HEK293 (cell line): ENCODE data around the gene GRIP1.
A peak's percentile ranks its signal among the peaks of the same experiment; 100 is the strongest.

ENCODE experiments used
- CTCF ChIA-PET: fragments of 350-600 bp; formaldehyde crosslinking; extraction: SDS; loops from one replicate; lab custom pipeline; 2021; ENCODE audit warnings: antibody characterized with exemption; lab: Yijun Ruan, JAX
- POLR2A ChIA-PET: fragments of 300-600 bp; formaldehyde crosslinking; extraction: SDS; loops from one replicate; lab custom pipeline; 2020; ENCODE audit warnings: antibody characterized with exemption, inconsistent platforms; lab: Yijun Ruan, JAX
- H3K27ac ChIP-seq: fragments of 200-500 bp; sonication (Bioruptor generic); 2 replicates; pipeline ENCODE4 v1.5.1; 2014; ENCODE audit warnings: low read depth, low read length, control low read depth, inconsistent platforms; ENCODE audit errors: extremely low read depth
- H3K36me3 ChIP-seq, 2 experiments: fragments of 200-500 bp in 1 of 2; sonication (Bioruptor generic) in 1 of 2; 1 replicate in 1 of 2; 2 replicates in 1 of 2; pipeline ENCODE4 v1.5.1; 2014 to 2017; ENCODE audit warnings: inconsistent platforms in 2 of 2, low read length in 2 of 2; ENCODE audit not compliant: control insufficient read depth in 2 of 2, insufficient read depth in 1 of 2
- H3K4me1 ChIP-seq: fragments of 200-500 bp; sonication (Bioruptor generic); 2 replicates; pipeline ENCODE4 v1.5.1; 2014; ENCODE audit warnings: mild to moderate bottlenecking, low read length, inconsistent platforms; ENCODE audit not compliant: control insufficient read depth, insufficient read depth
- H3K4me3 ChIP-seq: 2 replicates; pipeline ENCODE4 v1.5.1; 2011; ENCODE audit warnings: low read depth, mild to moderate bottlenecking, control low read depth, low read length, moderate library complexity
- H3K9me3 ChIP-seq: fragments of 200-500 bp; sonication (Bioruptor generic); 2 replicates; pipeline ENCODE4 v1.5.1; 2014; ENCODE audit warnings: low read depth, low read length, inconsistent platforms; ENCODE audit not compliant: control insufficient read depth, insufficient read depth
- GLI4 ChIP-seq: fragments of 450-650 bp; formaldehyde crosslinking; IDR thresholded peaks from 2 replicates; pipeline ENCODE4 v1.5.1; 2016; ENCODE audit warnings: missing biosample characterization, missing genetic modification characterization
- KLF16 ChIP-seq: fragments of 450-650 bp; formaldehyde crosslinking; IDR thresholded peaks from 2 replicates; pipeline ENCODE4 v1.5.1; 2017; ENCODE audit warnings: missing biosample characterization, missing genetic modification characterization
- KLF9 ChIP-seq: fragments of 450-650 bp; formaldehyde crosslinking; IDR thresholded peaks from 2 replicates; pipeline ENCODE4 v1.5.1; 2016; ENCODE audit warnings: missing biosample characterization, missing genetic modification characterization, low read depth
- SCRT2 ChIP-seq: fragments of 450-650 bp; formaldehyde crosslinking; IDR thresholded peaks from 2 replicates; pipeline ENCODE4 v1.5.1; 2016; ENCODE audit warnings: missing biosample characterization, missing genetic modification characterization
- ZBTB8A ChIP-seq: fragments of 450-650 bp; formaldehyde crosslinking; IDR thresholded peaks from 2 replicates; pipeline ENCODE4 v1.5.1; 2016; ENCODE audit warnings: missing biosample characterization, missing genetic modification characterization
- ZNF157 ChIP-seq: fragments of 450-650 bp; formaldehyde crosslinking; IDR thresholded peaks from 2 replicates; pipeline ENCODE4 v1.5.1; 2016; ENCODE audit warnings: missing biosample characterization, missing genetic modification characterization
- ZNF19 ChIP-seq: fragments of 450-650 bp; formaldehyde crosslinking; IDR thresholded peaks from 2 replicates; pipeline ENCODE4; 2016; ENCODE audit warnings: missing biosample characterization, missing genetic modification characterization, low read depth
- ZNF214 ChIP-seq: fragments of 450-650 bp; formaldehyde crosslinking; IDR thresholded peaks from 2 replicates; pipeline ENCODE4 v1.5.1; 2017; ENCODE audit warnings: missing biosample characterization, mild to moderate bottlenecking, missing genetic modification characterization, borderline replicate concordance
- ZNF350 ChIP-seq: fragments of 450-650 bp; formaldehyde crosslinking; IDR thresholded peaks from 2 replicates; pipeline ENCODE4 v1.5.0; 2017; ENCODE audit warnings: missing biosample characterization, mild to moderate bottlenecking, missing genetic modification characterization
- ZNF404 ChIP-seq: fragments of 450-650 bp; formaldehyde crosslinking; IDR thresholded peaks from 2 replicates; pipeline ENCODE4 v1.5.1; 2017; ENCODE audit warnings: missing biosample characterization, missing genetic modification characterization
- ZNF514 ChIP-seq: fragments of 450-650 bp; formaldehyde crosslinking; IDR thresholded peaks from 2 replicates; pipeline ENCODE4 v1.5.1; 2016; ENCODE audit warnings: missing biosample characterization, missing genetic modification characterization
- ZNF561 ChIP-seq: fragments of 450-650 bp; IDR thresholded peaks from 2 replicates; pipeline ENCODE4 v1.5.1; 2018; ENCODE audit warnings: missing biosample characterization, missing genetic modification characterization, borderline replicate concordance
- ZNF596 ChIP-seq: fragments of 450-650 bp; IDR thresholded peaks from 2 replicates; pipeline ENCODE4 v1.5.0; 2018; ENCODE audit warnings: missing biosample characterization, mild to moderate bottlenecking, missing genetic modification characterization, moderate library complexity
- ZNF600 ChIP-seq: fragments of 450-650 bp; formaldehyde crosslinking; IDR thresholded peaks from 2 replicates; pipeline ENCODE4 v1.5.1; 2016; ENCODE audit warnings: missing biosample characterization, missing genetic modification characterization
- ZNF664 ChIP-seq: fragments of 450-650 bp; formaldehyde crosslinking; IDR thresholded peaks from 2 replicates; pipeline ENCODE4 v1.5.1; 2016; ENCODE audit warnings: missing biosample characterization, missing genetic modification characterization
- ZNF701 ChIP-seq: fragments of 450-650 bp; formaldehyde crosslinking; IDR thresholded peaks from 2 replicates; pipeline ENCODE4 v1.5.1; 2016; ENCODE audit warnings: missing biosample characterization, missing genetic modification characterization
- TF ChIP-seq, protein P1 (sequence below): fragments of 450-650 bp; formaldehyde crosslinking; IDR thresholded peaks from 2 replicates; pipeline ENCODE4 v1.5.1; 2016; ENCODE audit warnings: missing biosample characterization, missing genetic modification characterization
- TF ChIP-seq, protein P2 (sequence below): sonication (generic); formaldehyde crosslinking; IDR thresholded peaks from 2 replicates; pipeline ENCODE4 v1.8.1; 2022; ENCODE audit warnings: mild to moderate bottlenecking, moderate library complexity, missing genetic modification reagents
- TF ChIP-seq, protein P3 (sequence below): fragments of 450-650 bp; formaldehyde crosslinking; IDR thresholded peaks from 2 replicates; pipeline ENCODE4 v1.5.1; 2016; ENCODE audit warnings: missing biosample characterization, missing genetic modification characterization
- TF ChIP-seq, protein P4 (sequence below): fragments of 450-650 bp; formaldehyde crosslinking; IDR thresholded peaks from 2 replicates; pipeline ENCODE4 v1.5.1; 2017; ENCODE audit warnings: missing biosample characterization, mild to moderate bottlenecking, missing genetic modification characterization, moderate library complexity
- TF ChIP-seq, protein P5 (sequence below): fragments of 450-650 bp; formaldehyde crosslinking; IDR thresholded peaks from 2 replicates; pipeline ENCODE4 v1.5.1; 2017; ENCODE audit warnings: missing biosample characterization, missing genetic modification characterization

The GRIP1 gene

DNA sequence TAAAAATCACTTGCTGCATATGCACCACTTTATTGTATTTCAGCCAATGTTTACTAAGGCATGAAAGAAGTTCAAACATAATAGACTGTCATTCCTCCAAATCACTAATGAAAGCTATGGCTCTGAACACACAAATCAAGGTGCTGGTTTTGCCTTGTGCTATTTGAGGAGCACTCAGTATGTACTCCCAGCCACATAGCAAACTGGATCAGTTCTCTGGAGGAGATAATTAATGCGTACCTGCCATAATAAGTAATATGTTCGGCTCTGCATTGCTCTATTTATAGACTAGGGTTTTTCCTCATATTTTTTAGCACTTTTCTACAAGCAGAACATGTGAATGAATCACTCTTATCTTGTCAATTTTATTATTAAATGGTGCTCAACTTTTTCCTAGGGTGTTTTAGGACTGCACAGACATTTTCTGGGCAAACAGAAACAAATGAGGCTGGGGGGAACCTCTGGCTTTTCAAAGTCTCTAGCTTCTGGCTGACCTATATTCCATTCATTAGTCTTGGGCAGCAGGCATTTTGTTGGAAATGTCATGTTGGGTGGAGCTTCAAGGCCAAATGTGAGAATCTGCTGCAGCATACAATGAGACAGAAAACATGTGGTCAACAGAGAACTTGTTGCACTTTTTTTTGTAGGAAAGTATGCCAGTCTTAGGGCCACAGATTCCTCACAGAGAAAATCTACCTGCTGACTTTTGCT, 88.4 kb downstream of the GRIP1 start:
- H3K4me1 ChIP-seq, result no peaks in the 10 kb centered on the region
- ChIA-PET CTCF (interaction anchor here (0.8 kb wide), 1 partner anchor 107 kb away, joined by 3 read pairs; no protein-coding TSS in a partner anchor), POLR2A (no interaction called here)
- no peak overlapping the region for H3K4me3 ChIP-seq
- no peak overlapping the region for H3K27ac ChIP-seq
- H3K9me3 ChIP-seq, result no peaks in the 10 kb centered on the region
- no peaks in the 10 kb centered on the region for H3K36me3 ChIP-seq
- TF ChIP-seq SCRT2, result peak; percentile 56
- TF ChIP-seq, protein P1, sequence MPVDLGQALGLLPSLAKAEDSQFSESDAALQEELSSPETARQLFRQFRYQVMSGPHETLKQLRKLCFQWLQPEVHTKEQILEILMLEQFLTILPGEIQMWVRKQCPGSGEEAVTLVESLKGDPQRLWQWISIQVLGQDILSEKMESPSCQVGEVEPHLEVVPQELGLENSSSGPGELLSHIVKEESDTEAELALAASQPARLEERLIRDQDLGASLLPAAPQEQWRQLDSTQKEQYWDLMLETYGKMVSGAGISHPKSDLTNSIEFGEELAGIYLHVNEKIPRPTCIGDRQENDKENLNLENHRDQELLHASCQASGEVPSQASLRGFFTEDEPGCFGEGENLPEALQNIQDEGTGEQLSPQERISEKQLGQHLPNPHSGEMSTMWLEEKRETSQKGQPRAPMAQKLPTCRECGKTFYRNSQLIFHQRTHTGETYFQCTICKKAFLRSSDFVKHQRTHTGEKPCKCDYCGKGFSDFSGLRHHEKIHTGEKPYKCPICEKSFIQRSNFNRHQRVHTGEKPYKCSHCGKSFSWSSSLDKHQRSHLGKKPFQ, result no peak

DNA sequence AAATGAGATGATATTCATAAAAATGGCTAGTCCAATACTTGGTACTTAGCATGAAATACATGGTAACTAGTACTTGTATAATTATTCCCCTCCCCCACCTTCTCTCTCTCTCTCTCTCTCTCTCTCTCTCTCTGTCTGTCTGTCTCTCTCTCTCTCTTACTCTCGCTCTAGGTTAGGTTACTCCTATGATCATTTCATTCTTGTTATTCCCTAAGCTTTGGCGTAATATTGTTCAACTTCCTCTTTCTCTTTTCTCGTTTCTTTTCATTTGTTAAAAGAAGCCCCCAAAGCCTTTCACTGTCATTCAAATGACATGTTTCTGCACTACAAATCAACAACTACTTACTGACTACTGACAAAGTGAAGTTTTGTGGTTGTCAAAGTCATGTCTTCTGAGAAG, 89.8 kb downstream of the GRIP1 start:
- Histone ChIP-seq H3K9me3 (no peaks in the 10 kb centered on the region), H3K4me3 (no peak overlapping the region), H3K4me1 (no peaks in the 10 kb centered on the region), H3K36me3 (no peaks in the 10 kb centered on the region), H3K27ac (no peak overlapping the region)
- POLR2A ChIA-PET, result no interaction called here
- CTCF ChIA-PET, result no interaction called here
- TF ChIP-seq, protein P2, sequence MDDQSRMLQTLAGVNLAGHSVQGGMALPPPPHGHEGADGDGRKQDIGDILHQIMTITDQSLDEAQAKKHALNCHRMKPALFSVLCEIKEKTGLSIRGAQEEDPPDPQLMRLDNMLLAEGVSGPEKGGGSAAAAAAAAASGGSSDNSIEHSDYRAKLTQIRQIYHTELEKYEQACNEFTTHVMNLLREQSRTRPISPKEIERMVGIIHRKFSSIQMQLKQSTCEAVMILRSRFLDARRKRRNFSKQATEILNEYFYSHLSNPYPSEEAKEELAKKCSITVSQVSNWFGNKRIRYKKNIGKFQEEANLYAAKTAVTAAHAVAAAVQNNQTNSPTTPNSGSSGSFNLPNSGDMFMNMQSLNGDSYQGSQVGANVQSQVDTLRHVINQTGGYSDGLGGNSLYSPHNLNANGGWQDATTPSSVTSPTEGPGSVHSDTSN, result no peak
- TF ChIP-seq, protein P3, sequence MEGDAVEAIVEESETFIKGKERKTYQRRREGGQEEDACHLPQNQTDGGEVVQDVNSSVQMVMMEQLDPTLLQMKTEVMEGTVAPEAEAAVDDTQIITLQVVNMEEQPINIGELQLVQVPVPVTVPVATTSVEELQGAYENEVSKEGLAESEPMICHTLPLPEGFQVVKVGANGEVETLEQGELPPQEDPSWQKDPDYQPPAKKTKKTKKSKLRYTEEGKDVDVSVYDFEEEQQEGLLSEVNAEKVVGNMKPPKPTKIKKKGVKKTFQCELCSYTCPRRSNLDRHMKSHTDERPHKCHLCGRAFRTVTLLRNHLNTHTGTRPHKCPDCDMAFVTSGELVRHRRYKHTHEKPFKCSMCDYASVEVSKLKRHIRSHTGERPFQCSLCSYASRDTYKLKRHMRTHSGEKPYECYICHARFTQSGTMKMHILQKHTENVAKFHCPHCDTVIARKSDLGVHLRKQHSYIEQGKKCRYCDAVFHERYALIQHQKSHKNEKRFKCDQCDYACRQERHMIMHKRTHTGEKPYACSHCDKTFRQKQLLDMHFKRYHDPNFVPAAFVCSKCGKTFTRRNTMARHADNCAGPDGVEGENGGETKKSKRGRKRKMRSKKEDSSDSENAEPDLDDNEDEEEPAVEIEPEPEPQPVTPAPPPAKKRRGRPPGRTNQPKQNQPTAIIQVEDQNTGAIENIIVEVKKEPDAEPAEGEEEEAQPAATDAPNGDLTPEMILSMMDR (tag by site-specific recombination), result no peak
- no peak for TF ChIP-seq ZNF214
- no peak for TF ChIP-seq ZNF404 (tag by site-specific recombination)
- peak; percentile 92 for TF ChIP-seq ZNF596
- TF ChIP-seq, protein P4, sequence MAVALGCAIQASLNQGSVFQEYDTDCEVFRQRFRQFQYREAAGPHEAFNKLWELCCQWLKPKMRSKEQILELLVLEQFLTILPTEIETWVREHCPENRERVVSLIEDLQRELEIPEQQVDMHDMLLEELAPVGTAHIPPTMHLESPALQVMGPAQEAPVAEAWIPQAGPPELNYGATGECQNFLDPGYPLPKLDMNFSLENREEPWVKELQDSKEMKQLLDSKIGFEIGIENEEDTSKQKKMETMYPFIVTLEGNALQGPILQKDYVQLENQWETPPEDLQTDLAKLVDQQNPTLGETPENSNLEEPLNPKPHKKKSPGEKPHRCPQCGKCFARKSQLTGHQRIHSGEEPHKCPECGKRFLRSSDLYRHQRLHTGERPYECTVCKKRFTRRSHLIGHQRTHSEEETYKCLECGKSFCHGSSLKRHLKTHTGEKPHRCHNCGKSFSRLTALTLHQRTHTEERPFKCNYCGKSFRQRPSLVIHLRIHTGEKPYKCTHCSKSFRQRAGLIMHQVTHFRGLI (tag by site-specific recombination), result no peak
- TF ChIP-seq, protein P5, sequence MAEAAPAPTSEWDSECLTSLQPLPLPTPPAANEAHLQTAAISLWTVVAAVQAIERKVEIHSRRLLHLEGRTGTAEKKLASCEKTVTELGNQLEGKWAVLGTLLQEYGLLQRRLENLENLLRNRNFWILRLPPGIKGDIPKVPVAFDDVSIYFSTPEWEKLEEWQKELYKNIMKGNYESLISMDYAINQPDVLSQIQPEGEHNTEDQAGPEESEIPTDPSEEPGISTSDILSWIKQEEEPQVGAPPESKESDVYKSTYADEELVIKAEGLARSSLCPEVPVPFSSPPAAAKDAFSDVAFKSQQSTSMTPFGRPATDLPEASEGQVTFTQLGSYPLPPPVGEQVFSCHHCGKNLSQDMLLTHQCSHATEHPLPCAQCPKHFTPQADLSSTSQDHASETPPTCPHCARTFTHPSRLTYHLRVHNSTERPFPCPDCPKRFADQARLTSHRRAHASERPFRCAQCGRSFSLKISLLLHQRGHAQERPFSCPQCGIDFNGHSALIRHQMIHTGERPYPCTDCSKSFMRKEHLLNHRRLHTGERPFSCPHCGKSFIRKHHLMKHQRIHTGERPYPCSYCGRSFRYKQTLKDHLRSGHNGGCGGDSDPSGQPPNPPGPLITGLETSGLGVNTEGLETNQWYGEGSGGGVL (tag by site-specific recombination), result no peak

DNA sequence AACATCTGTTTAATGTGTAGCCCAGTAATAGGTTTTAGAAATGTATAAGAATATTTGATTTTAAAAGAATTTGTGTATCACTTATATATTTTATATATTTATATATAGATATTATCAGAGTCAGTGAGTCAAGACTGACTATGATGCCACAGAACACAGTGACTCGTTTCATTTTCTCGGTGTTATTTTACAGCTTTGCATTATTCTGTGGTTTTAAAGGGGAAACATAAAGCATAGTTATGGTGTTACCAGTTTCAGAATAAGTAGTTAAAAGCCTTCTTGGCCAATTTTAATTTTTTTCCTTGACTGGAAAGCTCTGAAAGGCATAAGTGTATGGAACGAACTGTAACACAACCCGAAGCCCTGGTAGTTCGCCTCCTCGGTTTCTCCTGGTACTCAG, 91.0 kb downstream of the GRIP1 start:
- H3K4me1 ChIP-seq, result no peaks in the 10 kb centered on the region
- H3K36me3 ChIP-seq, result no peaks in the 10 kb centered on the region
- H3K4me3 ChIP-seq, result no peak overlapping the region
- POLR2A ChIA-PET, result no interaction called here
- TF ChIP-seq ZNF350 (tag by site-specific recombination) (no peak), GLI4 (tag by site-specific recombination) (no peak), ZNF514 (tag by site-specific recombination) (no peak), ZNF701 (tag by site-specific recombination) (no peak), ZNF600 (no peak), ZNF157 (tag by site-specific recombination) (no peak), KLF16 (tag by site-specific recombination) (no peak), KLF9 (tag by site-specific recombination) (no peak), ZNF664 (tag by site-specific recombination) (no peak), ZNF561 (tag by site-specific recombination) (no peak), ZBTB8A (no peak), ZNF19 (tag by site-specific recombination) (no peak)
- TF ChIP-seq, protein P1, result no peak
- no peaks in the 10 kb centered on the region for H3K9me3 ChIP-seq
- no peak overlapping the region for H3K27ac ChIP-seq
- CTCF ChIA-PET, result interaction anchor here (1.1 kb wide), 1 partner anchor 40 kb away, joined by 3 read pairs; no protein-coding TSS in a partner anchor
